ENCODE results near the gene HMGCL.
"Not testable (repeated sequence)": the region's sequence is repeated elsewhere in the genome, so short reads cannot be mapped to it uniquely, and the experiment has no call there.

HMGCL gene

DNA sequence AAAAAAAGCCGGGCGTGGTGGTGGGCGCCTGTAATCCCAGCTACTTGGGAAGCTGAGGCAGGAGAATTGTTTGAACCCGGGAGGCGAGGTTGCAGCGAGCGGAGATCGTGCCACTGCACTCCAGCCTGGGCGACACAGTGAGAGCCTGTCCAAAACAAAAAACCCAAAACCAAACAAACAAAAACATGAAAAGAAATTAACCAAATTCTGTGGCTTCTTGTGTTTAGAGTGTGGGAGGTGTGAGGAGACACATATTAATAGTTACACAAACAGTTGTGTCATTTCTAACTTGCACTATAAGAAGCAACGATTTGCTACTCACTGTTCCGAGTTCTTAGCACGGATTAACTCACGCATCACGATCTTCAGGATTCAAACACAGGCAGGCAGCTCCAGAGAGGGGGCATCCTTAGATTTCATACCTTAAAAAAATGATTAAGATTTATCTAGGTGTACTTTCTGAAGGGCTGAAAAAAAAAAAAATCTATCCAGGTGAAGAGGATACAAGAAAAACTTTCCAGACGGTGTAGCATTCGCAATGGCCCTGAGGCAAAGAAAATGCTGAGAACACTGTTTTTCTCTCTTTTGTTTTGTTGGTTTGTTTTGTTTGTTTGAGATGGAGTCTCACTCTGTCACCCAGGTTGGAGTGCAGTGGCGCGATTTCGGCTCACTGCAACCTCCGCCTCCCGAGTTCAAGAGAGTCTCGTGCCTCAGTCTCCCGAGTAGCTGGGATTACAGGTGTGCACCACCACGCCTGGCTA, 713 bp upstream of the HMGCL start:
- peak; percentile 12 for DNase-seq

DNA sequence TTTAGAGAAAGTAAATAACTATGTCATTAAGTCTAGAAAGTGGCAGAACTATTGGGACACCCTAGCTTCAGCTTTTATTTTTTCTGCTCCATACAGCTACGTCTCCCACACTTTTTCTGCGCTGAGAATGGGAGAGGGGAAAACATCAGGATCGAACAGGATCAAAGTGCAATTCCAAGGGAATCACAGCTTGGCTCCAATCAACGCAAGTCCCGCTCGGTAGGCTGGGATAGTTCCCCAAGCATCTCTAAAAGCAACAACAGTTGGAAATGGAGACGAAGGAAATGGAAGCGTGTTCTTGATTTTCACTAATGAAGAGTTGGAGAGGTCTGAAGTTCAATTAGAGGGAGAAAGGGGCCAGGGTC, 536 bp downstream of the HMGCL start:
- no peak for DNase-seq

GRCh38 chr1:23823767-23824166, 1.5 kb downstream of the HMGCL start:
- no peak for DNase-seq

GRCh38 chr1:23817633-23818032, 7.6 kb downstream of the HMGCL start:
- no peak for DNase-seq

DNA sequence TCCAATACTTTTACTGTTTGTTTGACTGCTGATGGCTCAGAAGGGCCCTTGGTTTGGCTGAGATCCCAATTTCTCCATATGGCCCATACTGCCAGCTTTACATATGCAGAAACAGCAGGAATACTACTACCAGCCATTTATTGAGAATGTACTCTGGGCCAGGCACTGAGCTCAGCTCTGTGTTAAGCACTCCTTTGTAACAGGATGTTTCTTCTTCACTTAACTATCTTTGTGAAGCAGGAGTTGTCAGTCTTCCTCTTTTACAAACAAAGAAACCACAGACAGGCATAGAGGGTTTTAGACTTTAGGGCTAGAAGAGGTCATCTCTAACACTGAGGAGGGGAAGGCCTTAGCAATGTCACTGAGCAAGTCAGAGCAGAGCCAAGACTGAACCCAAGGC, 8.3 kb downstream of the HMGCL start:
- DNase-seq: no peak

DNA sequence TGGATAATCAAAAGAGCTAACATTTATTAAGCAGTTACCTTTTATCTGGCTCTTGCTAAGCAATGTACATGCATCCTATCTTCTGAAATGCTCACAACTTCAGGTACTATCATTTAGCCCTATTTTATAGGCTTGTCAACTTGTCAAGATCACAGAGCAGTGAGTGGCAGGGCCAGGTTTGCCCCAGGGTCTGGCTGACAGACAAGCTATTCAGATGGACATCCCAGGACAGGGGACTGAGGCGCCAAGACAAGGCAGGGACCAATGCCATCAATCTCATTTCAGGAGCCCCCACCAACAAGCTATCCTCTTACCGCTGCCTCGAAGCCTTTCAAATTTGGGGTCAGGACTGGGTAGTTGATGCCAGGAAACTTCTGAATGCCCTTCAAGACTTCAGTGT, 8.9 kb downstream of the HMGCL start:
- DNase-seq: no peak

DNA sequence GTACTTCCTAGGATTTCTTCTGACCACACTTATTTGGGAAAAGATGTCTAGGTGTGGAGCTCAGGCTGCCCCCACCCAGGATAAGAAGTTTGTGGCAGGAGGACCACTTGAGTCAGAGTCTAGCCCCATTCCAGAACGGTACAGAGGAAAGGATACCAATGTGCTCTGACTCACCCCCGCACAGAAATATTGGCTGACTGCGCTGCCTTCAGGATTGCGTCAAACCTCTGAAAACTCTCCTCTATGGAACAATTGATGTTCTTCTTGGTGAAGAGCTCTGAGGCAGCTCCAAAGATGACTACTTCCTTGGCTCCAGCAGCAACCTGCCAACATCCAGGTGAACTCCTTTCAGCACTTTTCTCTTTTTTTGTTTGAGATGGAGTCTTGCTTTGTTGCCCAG, 11.2 kb downstream of the HMGCL start:
- no peak for DNase-seq

DNA sequence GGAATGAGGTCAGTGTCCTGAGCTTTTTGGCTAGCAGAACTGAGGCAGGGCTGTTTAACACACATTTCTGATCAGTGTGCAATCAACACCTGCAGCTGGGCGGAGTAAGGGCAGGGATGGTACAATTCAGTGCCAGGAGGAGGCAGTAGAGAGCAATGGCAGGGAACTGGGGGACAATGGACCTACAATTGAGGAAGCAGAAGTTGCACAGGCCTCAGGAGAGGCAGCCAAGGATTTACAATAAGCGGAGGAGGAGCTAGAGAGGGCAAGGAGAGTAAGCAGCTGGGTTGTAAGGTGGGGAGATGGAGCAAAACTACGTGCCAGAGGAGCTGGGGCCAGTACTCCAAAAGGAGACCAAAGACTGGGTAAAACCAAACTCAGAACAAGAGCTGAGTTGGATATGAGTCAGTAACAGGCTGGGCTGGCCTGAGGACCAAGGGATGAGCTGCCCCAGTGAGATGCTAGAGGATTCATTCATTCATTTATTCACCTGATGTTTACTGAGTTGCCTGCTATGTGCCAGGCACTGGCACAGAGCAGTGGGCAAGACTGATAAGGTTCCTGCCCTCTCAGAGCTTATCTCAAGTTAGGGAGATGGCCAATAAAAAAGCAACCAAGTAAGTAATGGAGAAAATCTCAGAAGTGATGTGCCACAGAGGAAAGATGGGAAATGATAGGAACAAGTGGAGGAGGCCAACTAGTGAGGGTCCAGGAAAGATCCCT, 14.2 kb downstream of the HMGCL start:
- DNase-seq: peak; percentile 69

DNA sequence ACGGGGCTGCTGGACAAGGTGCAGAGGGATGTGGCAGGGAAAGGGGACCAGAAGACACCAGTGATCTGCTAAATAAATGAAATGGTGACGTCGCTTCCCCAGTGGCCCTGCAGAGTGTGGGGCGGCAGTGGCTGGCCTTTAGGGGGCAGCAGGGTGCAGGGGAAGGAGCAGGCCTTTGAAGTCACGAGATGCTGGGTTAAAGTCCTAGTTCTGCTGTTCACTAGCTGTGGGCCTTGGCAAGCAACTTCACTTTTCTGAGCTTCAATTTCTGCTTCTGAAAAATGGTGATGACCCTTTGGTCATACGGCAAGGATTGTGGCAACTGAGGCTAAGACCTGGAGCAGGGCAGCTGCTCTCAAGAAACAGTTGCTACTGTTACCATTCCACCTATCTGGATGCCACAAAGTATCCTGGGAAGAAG, 15.5 kb downstream of the HMGCL start:
- peak; percentile 86 for DNase-seq

DNA sequence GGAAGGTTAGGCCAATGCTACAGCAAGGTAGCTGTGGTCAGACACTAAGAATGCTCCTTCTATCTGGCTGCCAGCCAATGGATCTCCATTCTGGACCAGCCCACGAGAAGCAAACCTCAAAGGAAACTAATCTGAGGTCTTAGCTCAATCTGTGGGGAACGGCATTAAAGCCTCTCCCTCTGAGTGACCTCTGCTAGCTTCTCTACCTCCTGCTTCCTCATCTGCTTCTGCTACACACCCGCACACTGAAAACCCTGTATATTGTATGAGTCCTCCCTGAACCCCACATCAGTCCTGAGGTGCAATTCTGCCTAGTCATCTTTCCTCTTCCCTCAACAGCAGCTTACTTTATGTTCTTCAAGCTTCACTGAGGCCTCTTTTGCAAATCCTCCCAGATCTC, 17.8 kb downstream of the HMGCL start:
- DNase-seq: no peak

GRCh38 chr1:23806280-23806679, 18.9 kb downstream of the HMGCL start:
- DNase-seq: no peak

- DNase-seq: no peak
These were observed 20.2 kb downstream of the HMGCL start for GRCh38 chr1:23805025-23805424.

GRCh38 chr1:23804183-23804835, 20.9 kb downstream of the HMGCL start:
- no peak for DNase-seq

- no peak for DNase-seq
These were observed 21.6 kb downstream of the HMGCL start for GRCh38 chr1:23803674-23804073.

DNA sequence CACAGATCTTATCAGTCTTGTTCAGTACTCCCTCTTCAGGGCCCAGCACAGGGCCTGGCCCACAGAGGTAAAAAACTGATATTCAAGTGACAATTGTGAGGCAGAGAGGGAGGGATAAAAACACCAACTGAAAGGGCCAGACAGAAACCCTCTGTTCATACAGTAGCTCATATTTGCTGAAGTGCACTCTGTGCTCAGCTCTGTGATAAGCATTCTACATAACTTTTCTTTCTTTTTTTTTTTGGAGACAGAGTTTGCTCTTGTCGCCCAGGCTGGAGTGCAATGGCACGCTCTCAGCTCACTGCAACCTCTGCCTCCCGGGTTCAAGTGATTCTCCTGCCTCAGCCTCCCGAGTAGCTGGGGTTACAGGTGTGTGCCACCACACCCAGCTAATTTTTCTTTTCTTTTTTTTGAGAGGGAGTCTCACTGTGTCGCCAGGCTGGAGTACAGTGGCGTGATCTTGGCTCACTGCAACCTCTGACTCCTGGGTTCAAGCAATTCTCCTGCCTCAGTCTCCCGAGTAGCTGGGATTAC, 22.4 kb downstream of the HMGCL start:
- not testable (repeated sequence) for DNase-seq

DNA sequence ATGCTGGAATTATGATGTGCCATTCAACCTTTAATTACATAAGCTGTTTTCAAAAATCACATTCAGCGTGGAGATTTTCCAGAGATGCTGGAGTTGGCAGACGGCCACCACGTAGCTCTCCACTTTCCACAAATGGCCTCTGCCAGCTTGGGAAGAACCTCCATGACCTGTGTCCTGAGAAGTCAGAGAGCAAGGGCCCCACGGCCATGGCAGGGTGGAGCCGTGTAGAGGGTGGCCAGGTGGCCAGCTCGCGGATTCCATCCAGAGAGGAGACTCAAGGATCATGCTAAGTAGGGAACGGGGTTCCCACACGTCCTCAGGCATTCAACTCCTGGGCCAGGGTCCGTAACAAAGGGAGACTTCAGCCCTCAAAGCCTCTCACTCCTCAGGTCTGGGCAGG, 23.4 kb downstream of the HMGCL start:
- DNase-seq: no peak

GRCh38 chr1:23801338-23801748, 23.9 kb downstream of the HMGCL start:
- DNase-seq: no peak

GRCh38 chr1:23800400-23801337, 24.6 kb downstream of the HMGCL start, which contains the start of gene GALE:
Gene GALE (minus strand): TSS chr1:23800754. CDS start chr1:23799007, 1,747 bp downstream.
- peak; percentile 97 for DNase-seq

DNA sequence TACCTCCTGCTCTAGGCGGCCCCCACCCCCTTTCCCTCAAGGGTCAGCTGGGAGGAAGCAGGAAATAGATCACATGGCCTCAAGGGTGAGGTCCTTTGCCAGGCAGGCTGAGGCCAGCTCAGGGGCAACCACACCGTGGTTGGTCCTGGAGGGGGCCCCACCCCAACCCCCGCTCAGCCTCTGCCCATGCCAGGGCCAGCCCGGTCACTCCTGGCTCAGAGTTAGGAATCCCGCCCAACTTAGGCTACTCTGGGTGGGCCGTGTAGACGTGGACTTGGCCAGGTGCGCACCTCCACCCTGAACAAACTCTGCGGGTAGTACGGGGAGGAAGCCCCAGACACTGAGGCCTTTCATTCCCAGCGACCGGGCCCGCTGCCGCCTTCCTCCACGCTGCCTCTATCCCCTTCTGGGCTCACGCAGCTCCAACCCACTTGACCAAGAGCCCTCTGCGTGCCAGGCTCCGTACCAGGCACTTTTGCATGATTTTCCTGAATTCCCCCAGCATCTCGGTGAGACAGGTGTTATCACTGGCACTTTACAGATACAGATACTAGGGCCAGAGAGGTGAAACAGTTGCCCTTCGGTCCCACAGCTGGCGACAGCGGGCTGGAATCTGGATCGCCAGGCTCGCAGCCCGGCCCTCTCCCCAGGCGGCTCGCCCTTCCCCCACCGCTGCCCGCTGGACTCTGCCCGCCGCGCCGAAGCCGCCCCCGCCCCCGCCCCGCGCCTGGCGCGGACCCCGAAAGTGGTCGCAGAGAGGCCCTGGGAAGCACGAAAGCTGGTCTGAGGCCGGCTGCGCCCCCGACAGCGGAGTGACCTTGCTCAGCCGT, 25.4 kb downstream of the HMGCL start:
- DNase-seq: peak; percentile 95

DNA sequence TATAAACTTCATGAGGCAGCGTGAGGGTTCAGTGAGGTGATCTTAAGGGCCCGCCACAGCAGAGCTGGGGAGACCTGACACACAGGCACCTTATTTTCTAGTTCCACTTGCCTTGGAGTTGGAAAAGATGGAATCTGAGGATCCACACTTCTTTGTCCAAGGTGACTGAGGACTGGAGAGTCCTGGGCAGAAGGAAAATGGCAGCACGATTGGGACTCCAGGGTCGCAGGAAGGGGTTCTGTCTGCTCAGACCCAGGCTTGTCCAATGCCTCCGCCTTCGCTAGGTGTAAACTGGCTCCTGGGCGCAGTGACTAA, 26.0 kb downstream of the HMGCL start:
- DNase-seq: no peak

- no peak for DNase-seq
These were observed 26.5 kb downstream of the HMGCL start for GRCh38 chr1:23798662-23799142.

Measured in islet precursor cell (in vitro differentiated cells).